Adrenal gland (tissue), 12 donors: Measurements from ENCODE around the gene ICE2. TPM values are rescaled to one million over a fixed set of nuclear protein-coding genes. Genes with fewer than 3 reads are reported as not detected.
A peak's percentile ranks its signal among the peaks of the same experiment; 100 is the strongest.

Source experiments
- DNase-seq, 7 donors: peaks; one replicate each; pipeline ENCODE4 v3.0.0-alpha.2; 2019 to 2020
- H3K27ac ChIP-seq, 5 donors: fragments of 200-600 bp; sonication (generic) in 4 of 5; 1 replicate in 3 of 5; 2 replicates in 2 of 5; pipeline versions ENCODE4 v1.5.1 to v1.8.0; 2016 to 2020; ENCODE audit warnings: mild to moderate bottlenecking in 1 of 5
- H3K27me3 ChIP-seq: fragments of 200-600 bp; 2 replicates; pipeline ENCODE4 v1.8.0; 2021
- H3K36me3 ChIP-seq, 2 donors: fragments of 200-600 bp; replicated peaks in 1 of 2; 1 replicate in 1 of 2; 2 replicates in 1 of 2; pipeline versions ENCODE4 v1.5.1 to v1.8.0; 2018 to 2022
- H3K4me1 ChIP-seq, 2 donors: fragments of 200-600 bp; replicated peaks in 1 of 2; 1 replicate in 1 of 2; 2 replicates in 1 of 2; pipeline versions ENCODE4 v1.5.1 to v1.8.0; 2018 to 2021
- H3K4me3 ChIP-seq, 4 donors: fragments of 200-600 bp; sonication (generic) in 3 of 4; one replicate each; pipeline ENCODE4 v1.5.1; 2016 to 2018
- H3K9me3 ChIP-seq, 3 donors: fragments of 200-600 bp; sonication (generic) in 1 of 3; replicated peaks in 1 of 3; 1 replicate in 2 of 3; 2 replicates in 1 of 3; pipeline versions ENCODE4 v1.5.1 to v1.8.0; 2016 to 2021
- POLR2A ChIP-seq, 2 donors: fragments of 450-650 bp; IDR thresholded peaks; one replicate each; pipeline ENCODE4 v1.6.1; 2017; ENCODE audit warnings: antibody characterized with exemption in 2 of 2, mild to moderate bottlenecking in 2 of 2, moderate library complexity in 1 of 2
- WGBS, 4 donors: extraction: QIAGEN DNeasy Blood & Tissue Kit in 2 of 4; methylation state at CpG; one replicate each; pipeline versions ENCODE4 v1.1.5 to v1.1.7; 2013 to 2017; 5-methylcytosine and 5-hydroxymethylcytosine counted together
- intact Hi-C, 2 donors: fragments of 100-400 bp; cut with DNase I; formaldehyde crosslinking; loops; one replicate each; pipeline versions ENCODE4 v1.14.1 to v1.15.0; 2022 to 2023
- polyA plus RNA-seq, 3 donors: library from polyadenylated mRNA; stranded (reverse); fragments of 200-250 nt in 2 of 3; fragments of 350-450 nt in 1 of 3; fragmentation: Illumina TruSeq in 1 of 3; extraction: RNeasy Lipid Tissue Mini Kit (QIAGEN cat#74804) in 1 of 3; gene quantifications; one replicate each; pipeline ENCODE4 v1.2.3, GENCODE V29; 2013 to 2014
- total RNA-seq, 9 donors: library from RNA; depleted of rRNA in 4 of 9; stranded (reverse); fragments of >200 nt in 4 of 9; fragments of 120-200 nt in 1 of 9; fragmentation: NEBNext Ultra II Directional in 1 of 9; extraction: Animal tissue kit (Norgen Biotek cat#: 25700) in 1 of 9; gene quantifications; one replicate each; pipeline versions ENCODE4 v1.1.0 to v1.2.4, GENCODE V29; 2013 to 2023
- TF ChIP-seq, protein P1 (sequence below), 6 experiments: fragments of 450-650 bp in 4 of 6; fragments of 200-600 bp in 2 of 6; sonication (generic) in 1 of 6; IDR thresholded peaks; 1 replicate in 5 of 6; 2 replicates in 1 of 6; pipeline versions ENCODE4 v1.5.1 to v1.8.0; 2016 to 2021; ENCODE audit warnings: antibody characterized with exemption in 6 of 6, mild to moderate bottlenecking in 2 of 6, moderate library complexity in 1 of 6
- donor health status: healthy with polysubstance abuse.
- donor health status: Bipolar disorder and iron deficiency.
- donor health status: DM: yes; HTN: yes; CAD: no.
- donor health status: DM: no; HTN: no; CAD: no.
- donor health status: DM: no; HTN: no; CAD: no.
- donor health status: DM: yes; HTN: yes; CAD: no.

The ICE2 gene
- total and polyA plus RNA-seq, 12 donors = 13.6 to 53.7 (median 38.3) TPM

DNA sequence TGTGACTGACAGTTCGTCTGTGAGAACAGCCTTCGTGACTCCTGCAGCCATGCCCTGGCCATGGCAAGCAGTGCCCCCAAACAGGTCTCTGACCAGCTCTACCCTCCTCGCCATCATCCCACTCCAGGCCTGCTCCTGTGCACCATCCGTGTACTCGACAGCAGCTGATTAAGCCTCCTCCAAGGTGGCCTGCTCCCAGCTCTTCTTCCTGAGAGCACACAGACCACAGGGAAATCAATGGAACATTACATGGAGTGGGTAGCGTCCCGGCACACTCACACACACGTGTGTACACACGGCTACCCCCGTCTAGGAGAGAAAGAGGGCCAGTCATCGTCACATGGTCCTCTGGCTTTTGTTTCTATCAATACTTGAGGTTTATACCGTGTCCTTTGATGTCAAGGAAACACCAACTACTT is 102.3 kb downstream of the ICE2 start:
- no peak for DNase-seq
- no peak for TF ChIP-seq POLR2A (IDR thresholded peaks at IDR 0.05)
- TF ChIP-seq, protein P1, sequence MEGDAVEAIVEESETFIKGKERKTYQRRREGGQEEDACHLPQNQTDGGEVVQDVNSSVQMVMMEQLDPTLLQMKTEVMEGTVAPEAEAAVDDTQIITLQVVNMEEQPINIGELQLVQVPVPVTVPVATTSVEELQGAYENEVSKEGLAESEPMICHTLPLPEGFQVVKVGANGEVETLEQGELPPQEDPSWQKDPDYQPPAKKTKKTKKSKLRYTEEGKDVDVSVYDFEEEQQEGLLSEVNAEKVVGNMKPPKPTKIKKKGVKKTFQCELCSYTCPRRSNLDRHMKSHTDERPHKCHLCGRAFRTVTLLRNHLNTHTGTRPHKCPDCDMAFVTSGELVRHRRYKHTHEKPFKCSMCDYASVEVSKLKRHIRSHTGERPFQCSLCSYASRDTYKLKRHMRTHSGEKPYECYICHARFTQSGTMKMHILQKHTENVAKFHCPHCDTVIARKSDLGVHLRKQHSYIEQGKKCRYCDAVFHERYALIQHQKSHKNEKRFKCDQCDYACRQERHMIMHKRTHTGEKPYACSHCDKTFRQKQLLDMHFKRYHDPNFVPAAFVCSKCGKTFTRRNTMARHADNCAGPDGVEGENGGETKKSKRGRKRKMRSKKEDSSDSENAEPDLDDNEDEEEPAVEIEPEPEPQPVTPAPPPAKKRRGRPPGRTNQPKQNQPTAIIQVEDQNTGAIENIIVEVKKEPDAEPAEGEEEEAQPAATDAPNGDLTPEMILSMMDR (IDR thresholded peaks at IDR 0.05) = no peak
- 86 to 93% (median 90%) methylated on average over 8 to 12 of the region's 12 CpGs for WGBS, 4 donors
- Histone ChIP-seq H3K4me3 (no peak overlapping the region), H3K9me3 (no peaks in the 10 kb centered on the region), H3K27ac (peak overlapping the region in 2 of 5 donors; percentile 15 to 25), H3K4me1 (peaks cover 30 to 41% of the 10 kb centered on the region in 2 donors), H3K27me3 (no peaks in the 10 kb centered on the region), H3K36me3 (peaks cover 0 to 50% of the 10 kb centered on the region in 2 donors)
- intact Hi-C loops = no loop called here

DNA sequence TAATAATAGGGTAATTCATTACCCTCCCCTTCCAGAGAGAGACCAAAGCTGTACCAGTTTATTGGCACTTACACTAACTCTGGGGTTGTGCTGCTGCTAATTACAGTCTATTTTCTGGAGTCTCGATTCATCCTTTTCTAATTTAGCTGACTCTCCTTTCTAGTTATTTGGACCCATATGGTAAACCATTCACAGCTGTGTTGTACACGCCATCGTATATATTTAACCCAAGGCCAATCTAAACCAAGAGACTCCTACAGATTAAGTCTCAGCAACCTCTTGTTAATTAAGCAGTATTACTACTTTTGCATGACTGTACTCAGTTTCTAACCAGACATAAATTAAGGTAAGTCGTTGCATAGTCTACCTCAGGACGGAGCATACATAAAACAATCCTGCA is 103.6 kb downstream of the ICE2 start:
- H3K27me3 ChIP-seq = no peaks in the 10 kb centered on the region
- no peaks in the 10 kb centered on the region for H3K9me3 ChIP-seq
- peaks cover 38 to 53% of the 10 kb centered on the region in 2 donors for H3K4me1 ChIP-seq
- WGBS, 4 donors = 80 to 87% (median 84%) methylated on average over 5 of the region's 5 CpGs
- peak overlapping the region in 4 of 5 donors; percentile 45 to 85 (median 83) for H3K27ac ChIP-seq
- TF ChIP-seq, protein P1 (IDR thresholded peaks at IDR 0.05) = no peak
- no peak for TF ChIP-seq POLR2A (IDR thresholded peaks at IDR 0.05)
- intact Hi-C loops = no loop called here
- no peak for DNase-seq
- peaks cover 0 to 39% of the 10 kb centered on the region in 2 donors for H3K36me3 ChIP-seq
- no peak overlapping the region for H3K4me3 ChIP-seq

DNA sequence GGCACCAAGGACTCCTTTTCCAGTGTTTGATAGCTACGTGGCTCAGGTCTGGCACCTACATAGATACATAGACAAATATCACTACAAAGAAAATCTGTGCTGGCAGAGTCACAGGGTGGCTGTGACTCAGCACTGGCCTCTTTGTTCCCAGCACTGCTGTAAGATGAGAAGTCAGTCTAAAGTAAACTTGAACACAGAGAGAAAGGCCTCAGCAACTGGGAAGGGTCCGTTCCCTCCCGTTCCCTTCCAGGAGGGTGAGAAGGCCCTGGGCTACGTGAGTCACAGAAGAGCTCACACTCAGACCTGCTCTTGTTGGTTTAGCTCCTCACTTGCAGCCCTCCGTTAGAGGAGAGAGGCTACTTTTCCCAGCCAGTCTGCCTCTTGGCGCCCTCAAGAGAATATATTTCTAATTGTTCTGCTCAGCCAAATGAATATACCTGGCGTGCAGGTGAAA is 104.3 kb downstream of the ICE2 start:
- Histone ChIP-seq H3K9me3 (no peaks in the 10 kb centered on the region), H3K36me3 (peaks cover 0 to 34% of the 10 kb centered on the region in 2 donors), H3K4me3 (no peak overlapping the region), H3K27me3 (no peaks in the 10 kb centered on the region), H3K4me1 (peaks cover 38 to 58% of the 10 kb centered on the region in 2 donors), H3K27ac (peak overlapping the region; percentile 45 to 85 (median 82))
- TF ChIP-seq, protein P1 (IDR thresholded peaks at IDR 0.05) = no peak
- TF ChIP-seq POLR2A (IDR thresholded peaks at IDR 0.05) = peak in 1 of 2 donors; percentile 84
- DNase-seq = peak; percentile 68 to 88 (median 84)
- 38 to 46% (median 41%) methylated on average over 7 of the region's 7 CpGs for WGBS, 4 donors
- intact Hi-C loops = no loop called here

DNA sequence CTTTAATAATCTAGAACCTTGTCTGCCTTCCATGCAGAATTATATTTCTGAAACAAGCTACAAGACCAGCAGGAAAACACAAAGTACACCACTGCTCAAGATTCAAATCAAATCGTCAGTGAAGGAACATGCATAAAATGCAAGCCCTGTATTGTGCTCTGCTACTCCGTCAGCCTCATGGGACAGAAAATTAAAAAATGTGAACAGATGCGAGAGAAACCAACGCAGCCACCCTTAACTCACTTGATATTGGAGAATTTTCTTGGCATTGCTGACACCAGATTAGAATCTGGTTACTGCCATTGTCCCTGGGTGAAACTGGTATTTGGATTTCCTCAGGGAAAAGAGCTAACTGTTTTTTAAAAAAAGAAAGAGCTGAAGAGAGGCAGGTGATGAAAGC is 104.7 kb downstream of the ICE2 start:
- TF ChIP-seq POLR2A (IDR thresholded peaks at IDR 0.05) = no peak
- TF ChIP-seq, protein P1 (IDR thresholded peaks at IDR 0.05) = no peak
- no peaks in the 10 kb centered on the region for H3K9me3 ChIP-seq
- no peak for DNase-seq
- H3K4me3 ChIP-seq = no peak overlapping the region
- intact Hi-C loops = no loop called here
- H3K36me3 ChIP-seq = peaks cover 0 to 34% of the 10 kb centered on the region in 2 donors
- peak overlapping the region; percentile 45 to 85 (median 82) for H3K27ac ChIP-seq
- peaks cover 38 to 58% of the 10 kb centered on the region in 2 donors for H3K4me1 ChIP-seq
- no peaks in the 10 kb centered on the region for H3K27me3 ChIP-seq
- WGBS, 4 donors = 41 to 60% (median 49%) methylated on average over 4 of the region's 4 CpGs
